GM18519 (cell line): ENCODE measurements around the gene OSCP1.

ENCODE experiments used
- ATAC-seq: cut with Tn5 transposase; IDR thresholded peaks from one replicate; pipeline ENCODE4 v1.9.1; 2021; ENCODE audit warnings: mild to moderate bottlenecking, moderate library complexity; ENCODE audit not compliant: unreplicated experiment, low FRiP score

OSCP1 gene

DNA sequence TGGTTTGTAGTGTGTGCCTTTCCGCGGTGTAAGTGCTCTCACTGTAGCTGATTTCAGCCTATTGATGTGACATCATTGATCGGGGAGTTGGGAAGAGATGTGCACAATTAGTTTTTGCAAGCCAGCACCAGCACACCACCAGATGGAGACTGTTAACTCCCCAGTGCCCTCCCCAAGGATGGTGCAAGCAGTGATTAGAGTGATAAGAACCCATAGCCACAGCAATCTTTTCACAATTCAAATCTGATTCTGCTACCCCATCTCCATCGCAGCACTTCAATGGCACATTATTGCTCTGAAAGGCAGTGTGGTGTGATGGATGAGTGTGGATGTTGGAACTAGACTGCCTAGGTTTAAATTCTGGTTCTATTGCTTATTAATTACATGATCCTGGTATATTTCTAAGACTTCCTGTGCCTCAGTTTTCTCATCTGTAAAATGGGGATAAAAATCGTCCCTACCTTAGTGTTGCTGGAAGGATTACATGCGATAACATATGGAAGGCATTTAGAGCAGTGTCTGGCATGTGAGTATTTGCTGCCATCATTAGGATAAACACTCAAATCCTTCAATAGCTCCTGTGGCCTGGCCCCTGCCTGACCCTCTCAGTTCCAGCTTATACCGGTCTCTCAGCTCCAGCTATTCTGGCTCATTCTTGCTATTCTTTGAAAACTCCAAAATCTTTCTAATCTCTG, 25.8 kb upstream of the OSCP1 start:
- ATAC-seq, result no peak

DNA sequence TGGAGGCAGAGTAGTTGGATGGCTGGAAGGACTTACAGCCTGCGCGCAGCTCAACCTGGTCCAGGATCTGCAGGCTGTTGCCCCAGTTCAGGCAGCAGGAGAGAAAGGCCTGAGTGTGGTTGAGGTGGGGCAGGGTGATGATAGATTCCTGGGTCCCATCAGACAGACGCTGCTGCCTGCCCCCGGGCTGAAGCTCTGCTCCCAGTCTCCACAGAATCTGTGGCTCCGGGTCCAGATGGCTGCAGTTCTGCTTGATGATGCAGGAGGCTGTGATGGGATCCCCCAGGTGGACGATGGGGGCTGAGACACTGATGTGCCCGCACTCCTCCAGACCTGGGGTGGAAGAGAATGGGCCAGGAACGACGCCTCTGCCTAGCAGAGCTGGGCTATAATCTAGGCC, 25.1 kb upstream of the OSCP1 start:
- no peak for ATAC-seq

DNA sequence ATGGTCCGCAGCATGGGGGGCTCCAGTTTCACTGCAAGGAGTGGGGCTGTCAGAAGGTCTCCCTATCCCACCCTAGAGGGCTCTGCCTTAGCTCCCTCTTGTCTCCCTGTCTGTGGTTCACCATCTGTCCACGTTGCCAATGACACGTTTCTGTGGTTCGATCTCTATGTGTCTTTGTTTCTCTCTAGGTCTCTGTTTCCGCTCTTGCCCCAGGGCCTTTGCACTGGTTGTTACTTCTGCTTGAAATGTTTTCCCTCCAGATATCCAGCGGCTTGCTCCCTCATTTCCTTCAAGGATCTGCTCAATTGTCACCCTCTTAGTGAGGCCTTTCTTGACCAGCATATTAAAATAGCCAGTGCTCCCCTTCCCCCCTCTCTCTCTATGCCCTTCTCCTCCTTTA, 22.4 kb upstream of the OSCP1 start:
- no peak for ATAC-seq

GRCh38 chr1:36471830-36472641, 21.8 kb upstream of the OSCP1 start:
- ATAC-seq, result no peak

DNA sequence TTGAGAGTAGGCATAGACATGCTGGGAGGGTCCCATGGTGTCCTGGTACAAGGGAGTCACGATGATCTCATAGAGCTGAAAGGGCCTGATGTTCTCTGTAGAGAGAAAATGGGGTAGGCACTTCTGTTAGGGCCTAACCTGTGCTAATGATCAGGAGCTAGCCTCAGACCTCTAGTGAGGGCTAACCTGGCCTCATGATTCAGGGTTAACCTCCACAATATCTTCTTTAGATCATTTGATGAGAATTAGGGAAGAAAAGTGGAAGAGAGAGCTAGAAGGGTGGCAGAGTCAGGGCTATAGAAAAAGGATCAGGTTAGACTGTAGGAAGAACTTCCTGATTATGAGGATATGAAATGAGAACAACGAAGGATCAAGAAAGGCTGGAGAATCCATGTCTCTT, 18.9 kb upstream of the OSCP1 start:
- ATAC-seq, result no peak

DNA sequence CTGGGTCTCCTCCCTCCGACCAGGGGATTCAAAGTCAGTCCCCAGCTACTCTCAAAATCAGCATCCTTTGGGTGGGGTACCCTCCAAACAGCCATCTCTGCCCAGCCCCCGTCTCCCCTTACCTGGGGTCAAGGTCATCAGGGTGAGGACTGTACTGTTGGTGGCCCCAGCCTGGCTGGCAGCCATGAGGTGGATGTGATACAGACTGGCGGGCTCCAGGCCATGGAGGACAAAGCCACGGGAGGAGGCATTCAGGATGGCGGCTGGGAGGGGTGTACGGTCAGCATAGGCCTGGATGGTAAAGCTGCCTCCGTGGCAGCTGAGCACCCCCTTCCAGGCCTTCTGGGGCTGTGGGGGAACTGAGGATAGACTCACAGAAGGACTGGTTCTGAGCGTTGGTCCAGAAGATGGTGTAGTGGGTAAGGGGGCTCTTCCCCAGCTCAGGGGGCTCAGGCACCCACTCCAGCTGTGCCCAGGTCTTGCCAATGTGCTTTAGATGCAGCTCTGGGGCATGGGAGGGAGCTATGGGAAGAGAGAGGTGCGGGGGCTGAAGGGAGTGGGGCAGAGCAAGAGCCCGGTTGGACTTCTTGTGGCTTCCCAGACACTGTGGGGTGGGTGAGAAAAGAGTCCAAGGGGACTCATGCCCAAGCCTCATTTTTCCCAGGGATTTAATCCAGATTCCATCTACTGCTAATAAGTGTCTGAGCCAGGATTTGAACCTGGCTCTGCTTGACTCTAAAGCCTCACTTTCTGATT, 17.6 kb upstream of the OSCP1 start:
- ATAC-seq, result no peak

DNA sequence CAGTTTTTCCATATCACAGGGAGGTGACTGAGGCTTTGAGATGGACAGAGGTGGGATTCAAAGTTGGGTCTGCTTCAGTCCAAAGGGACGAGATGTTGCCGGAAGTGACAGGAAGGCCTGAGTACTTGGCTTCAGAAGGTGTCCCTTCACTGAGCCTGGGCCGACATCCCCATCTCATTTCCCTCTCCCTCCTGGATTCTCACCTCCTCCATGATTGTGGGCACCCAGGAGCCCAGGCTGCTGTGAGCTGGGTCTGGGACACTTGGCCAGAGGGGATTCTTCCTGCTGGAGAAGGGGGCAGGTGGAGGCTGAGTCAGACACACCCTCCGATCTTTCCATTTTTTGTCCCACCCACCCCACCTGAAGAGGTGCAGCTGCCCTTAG, 16.8 kb upstream of the OSCP1 start:
- ATAC-seq, result no peak

DNA sequence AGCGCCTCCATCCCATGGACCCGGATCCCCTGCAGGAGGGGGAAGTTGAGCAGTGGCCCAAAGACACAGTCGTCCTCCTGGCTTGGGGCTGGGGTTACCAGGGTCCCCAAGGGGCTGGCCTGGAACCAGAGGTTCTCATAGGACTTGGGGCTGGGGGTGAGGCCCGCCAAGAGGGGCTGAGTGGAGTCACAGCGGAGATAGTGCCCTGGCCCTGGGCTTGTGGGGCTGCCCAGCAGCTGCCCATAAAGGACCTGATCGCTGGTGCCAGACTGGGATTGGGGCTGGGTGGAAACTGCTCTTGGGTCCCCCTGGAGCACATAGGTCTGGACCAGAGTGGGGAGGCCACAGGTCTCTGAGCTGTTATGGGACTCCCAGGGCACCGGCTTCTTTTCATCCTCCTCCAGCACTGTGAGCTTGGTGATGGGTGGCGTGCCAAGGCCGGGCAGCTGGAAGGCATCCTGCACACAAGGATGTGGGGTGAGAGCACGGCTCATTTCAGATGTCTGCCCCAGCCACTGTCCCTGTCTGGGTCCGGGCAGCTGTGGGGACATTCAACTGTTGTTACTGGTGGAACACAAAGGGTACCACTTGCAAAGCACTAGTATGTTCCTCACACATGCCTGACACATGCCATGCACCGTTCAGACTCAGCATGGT, 16.2 kb upstream of the OSCP1 start:
- ATAC-seq, result no peak

DNA sequence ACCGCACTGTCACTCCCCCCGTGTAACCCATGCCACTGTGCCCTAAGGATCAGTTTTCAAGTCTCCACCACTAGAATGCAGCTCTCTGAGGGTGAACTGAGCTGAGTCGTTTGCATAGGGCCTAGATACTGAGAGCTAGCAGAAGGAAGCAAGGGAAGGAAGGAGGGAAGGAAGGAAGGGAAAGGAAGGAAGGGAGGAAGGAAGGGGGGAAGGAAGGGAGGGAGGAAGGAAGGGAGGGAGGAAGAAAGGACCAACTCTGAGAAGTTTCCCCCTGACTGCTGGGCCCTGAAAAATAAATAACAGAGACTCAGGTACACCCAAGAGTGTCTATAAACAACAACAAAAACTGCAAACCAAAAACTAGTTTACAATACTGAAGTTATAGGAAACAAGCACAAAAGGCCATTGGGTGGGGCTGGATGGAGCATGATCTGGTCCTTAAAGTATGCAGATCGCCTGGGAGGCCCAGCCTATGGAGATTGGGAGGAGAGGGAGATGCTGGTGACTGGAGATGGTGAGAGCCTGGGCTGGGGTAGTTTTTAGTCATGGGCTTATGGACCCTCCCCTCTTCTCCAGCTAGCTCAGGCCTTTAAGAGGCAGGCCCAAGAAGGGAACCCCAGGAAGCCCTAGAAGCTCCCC, 15.6 kb upstream of the OSCP1 start:
- ATAC-seq, result no peak

DNA sequence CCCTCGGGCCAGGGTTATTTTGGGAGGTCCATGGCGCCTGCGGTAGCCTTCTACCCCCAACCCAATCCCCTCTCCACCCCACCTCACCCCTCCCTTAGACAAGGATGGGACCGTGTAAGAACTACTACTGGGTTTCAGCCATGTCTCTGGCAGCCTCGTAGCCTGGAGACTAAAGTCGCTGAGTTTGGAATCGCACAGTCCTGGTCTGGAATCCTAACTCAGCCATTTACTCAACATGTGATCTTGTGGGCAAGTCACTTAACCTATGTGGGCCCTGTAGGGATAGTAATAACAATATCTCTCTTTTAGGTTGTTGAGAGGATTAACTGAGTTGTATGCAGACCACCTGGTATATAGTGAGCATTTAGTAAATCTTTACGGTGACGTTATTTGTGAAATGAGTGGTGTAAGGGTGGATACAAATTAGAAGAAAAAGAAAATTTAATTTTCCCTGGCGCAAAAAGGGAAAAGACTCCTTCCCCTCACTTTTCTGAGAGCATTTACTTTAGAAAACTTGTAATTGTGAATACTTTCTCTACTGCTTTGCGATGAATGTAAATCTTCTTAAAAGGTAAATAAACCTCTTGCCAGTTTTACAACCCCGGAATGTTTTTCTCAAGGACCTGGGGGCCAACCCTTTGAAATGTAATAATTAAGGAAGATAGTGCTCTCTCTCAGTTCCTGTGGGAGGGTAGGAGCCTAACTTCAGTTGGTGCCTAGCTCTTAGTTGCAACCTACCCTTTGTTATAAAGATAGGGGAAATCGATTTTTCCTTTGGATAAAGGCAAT, 14.5 kb upstream of the OSCP1 start:
- ATAC-seq, result peak; percentile 12

DNA sequence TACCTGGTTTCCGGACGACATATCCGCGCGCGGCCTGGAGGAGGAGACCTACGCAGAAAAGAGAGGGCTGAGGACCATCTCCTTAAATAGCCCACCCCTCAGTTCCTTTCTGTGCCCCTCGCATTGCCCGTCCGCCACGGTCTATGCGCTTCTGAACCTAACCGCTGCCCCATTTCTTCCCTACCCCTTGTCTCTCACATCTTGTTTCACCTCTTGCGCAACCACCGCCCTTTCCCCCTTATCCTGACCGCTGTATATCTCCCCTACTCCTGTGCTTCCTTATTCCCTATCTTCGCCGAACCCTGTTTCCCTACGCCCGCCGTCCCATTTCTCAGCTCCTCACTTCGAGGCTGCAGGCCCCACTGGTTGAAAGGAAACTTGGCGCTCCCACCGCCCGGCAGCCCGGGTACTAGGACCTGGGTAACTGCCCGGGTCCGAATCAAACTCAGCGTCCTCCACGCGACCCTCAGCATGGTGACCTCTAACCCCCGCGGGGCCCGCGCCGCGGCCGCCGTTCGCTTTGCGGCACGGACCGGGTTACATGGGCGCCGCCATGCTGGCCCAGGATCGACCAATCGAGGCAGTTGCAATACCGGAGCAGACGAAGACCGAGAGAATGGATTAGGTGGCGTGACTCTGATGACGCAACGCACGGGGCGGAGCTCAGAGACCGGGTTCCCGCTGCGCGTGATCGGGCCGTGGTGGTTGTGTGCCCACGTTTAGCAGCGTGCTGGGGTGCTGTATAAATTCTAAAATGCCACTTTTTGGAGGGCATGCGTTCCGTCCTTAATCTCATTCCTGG, 13.8 kb upstream of the OSCP1 start, which contains the start of gene MRPS15:
Gene MRPS15 (minus strand): TSS at position 582 of the 802 bp plus-strand sequence. CDS start 109 bp downstream, at position 473.
- peak; percentile 68 for ATAC-seq

- ATAC-seq, result no peak
Measured at GRCh38 chr1:36463463-36463802, 13.2 kb upstream of the OSCP1 start.

- no peak for ATAC-seq
Measured at GRCh38 chr1:36458910-36459309, 8.7 kb upstream of the OSCP1 start.

GRCh38 chr1:36457691-36458090, 7.4 kb upstream of the OSCP1 start:
- ATAC-seq, result no peak

- no peak for ATAC-seq
Measured at GRCh38 chr1:36456391-36456928, 6.2 kb upstream of the OSCP1 start.

DNA sequence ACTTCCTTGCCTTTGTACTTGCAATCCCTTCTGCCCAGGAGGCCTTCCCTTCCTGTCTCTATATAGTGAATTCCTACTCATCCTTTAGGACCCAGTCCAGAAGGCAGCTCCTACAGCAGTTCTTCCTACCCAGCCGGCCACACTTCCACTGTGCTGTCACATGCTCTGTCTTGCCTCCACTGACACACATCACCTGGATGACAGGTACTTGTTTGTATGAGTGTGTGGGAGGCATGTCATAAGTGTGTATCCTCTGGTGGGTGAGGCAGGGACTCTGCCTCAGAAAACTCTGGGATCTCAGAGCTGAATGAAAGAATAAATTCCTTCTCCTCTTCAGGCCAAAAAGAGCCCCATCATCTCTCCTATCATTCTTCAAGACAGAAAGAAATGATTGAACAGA, 5.1 kb upstream of the OSCP1 start:
- ATAC-seq, result no peak

- no peak for ATAC-seq
Measured at GRCh38 chr1:36453600-36454388, 3.5 kb upstream of the OSCP1 start.

GRCh38 chr1:36453051-36453450, 2.8 kb upstream of the OSCP1 start:
- ATAC-seq, result no peak
